HL-60 (cell line): ENCODE measurements around the gene JMJD7.

Experiments used
- DNase-seq, 2 experiments: peaks; one replicate each; pipeline ENCODE4 v3.0.0-alpha.2; 2010 to 2020; ENCODE audit warnings: low read depth in 1 of 2, low spot score in 1 of 2
- H3K27ac ChIP-seq: fragments of 250-450 bp; sonication (Bioruptor Pico); replicated peaks from 2 replicates; pipeline ENCODE4 v1.5.1; 2020; ENCODE audit warnings: mild to moderate bottlenecking, moderate library complexity
- H3K27me3 ChIP-seq: fragments of 250-450 bp; sonication (Bioruptor Pico); 2 replicates; pipeline ENCODE4 v1.5.1; 2021; ENCODE audit warnings: mild to moderate bottlenecking, moderate library complexity; ENCODE audit not compliant: insufficient read depth, poor library complexity, severe bottlenecking
- H3K4me3 ChIP-seq: replicated peaks from 2 replicates; pipeline ENCODE4 v1.5.1; 2011; ENCODE audit warnings: mild to moderate bottlenecking, control low read depth, low read length; ENCODE audit not compliant: insufficient read depth
- GABPA ChIP-seq: IDR thresholded peaks from 2 replicates; pipeline ENCODE4 v1.6.1; 2012; ENCODE audit warnings: low read depth
- POLR2AphosphoS5 ChIP-seq: IDR thresholded peaks from 2 replicates; pipeline ENCODE4 v1.6.1; 2012; ENCODE audit warnings: low read depth
- SPI1 ChIP-seq: IDR thresholded peaks from 2 replicates; pipeline ENCODE4 v1.6.1; 2012; ENCODE audit warnings: low read depth, mild to moderate bottlenecking, borderline replicate concordance
- TF ChIP-seq, protein P1 (sequence below): IDR thresholded peaks from 2 replicates; pipeline ENCODE4 v1.6.1; 2012; ENCODE audit warnings: low read depth; ENCODE audit not compliant: insufficient replicate concordance
- TF ChIP-seq, protein P2 (sequence below): IDR thresholded peaks from one replicate; pipeline ENCODE4 v1.5.1; 2011; ENCODE audit warnings: low read length, control low read depth, inconsistent platforms; ENCODE audit not compliant: insufficient read depth

Gene JMJD7

DNA sequence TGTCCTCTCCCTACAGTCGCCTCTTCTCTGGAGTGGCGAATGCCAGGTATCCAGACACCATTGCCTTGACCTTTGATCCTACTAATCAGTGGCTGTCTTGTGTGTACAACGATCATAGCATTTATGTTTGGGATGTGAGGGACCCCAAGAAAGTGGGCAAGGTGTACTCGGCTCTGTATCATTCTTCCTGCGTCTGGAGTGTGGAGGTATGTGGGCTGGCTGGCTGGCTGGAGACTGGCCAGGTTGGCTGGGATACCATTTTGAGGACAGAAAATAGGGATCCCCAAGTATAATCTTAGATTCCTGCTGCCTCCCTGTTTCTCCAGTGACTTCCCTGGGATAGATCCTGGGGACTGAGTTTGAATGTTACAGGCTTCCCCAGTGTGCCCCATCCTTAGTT is 13.4 kb upstream of the JMJD7 start:
- DNase-seq: no peak
- TF ChIP-seq, protein P1, sequence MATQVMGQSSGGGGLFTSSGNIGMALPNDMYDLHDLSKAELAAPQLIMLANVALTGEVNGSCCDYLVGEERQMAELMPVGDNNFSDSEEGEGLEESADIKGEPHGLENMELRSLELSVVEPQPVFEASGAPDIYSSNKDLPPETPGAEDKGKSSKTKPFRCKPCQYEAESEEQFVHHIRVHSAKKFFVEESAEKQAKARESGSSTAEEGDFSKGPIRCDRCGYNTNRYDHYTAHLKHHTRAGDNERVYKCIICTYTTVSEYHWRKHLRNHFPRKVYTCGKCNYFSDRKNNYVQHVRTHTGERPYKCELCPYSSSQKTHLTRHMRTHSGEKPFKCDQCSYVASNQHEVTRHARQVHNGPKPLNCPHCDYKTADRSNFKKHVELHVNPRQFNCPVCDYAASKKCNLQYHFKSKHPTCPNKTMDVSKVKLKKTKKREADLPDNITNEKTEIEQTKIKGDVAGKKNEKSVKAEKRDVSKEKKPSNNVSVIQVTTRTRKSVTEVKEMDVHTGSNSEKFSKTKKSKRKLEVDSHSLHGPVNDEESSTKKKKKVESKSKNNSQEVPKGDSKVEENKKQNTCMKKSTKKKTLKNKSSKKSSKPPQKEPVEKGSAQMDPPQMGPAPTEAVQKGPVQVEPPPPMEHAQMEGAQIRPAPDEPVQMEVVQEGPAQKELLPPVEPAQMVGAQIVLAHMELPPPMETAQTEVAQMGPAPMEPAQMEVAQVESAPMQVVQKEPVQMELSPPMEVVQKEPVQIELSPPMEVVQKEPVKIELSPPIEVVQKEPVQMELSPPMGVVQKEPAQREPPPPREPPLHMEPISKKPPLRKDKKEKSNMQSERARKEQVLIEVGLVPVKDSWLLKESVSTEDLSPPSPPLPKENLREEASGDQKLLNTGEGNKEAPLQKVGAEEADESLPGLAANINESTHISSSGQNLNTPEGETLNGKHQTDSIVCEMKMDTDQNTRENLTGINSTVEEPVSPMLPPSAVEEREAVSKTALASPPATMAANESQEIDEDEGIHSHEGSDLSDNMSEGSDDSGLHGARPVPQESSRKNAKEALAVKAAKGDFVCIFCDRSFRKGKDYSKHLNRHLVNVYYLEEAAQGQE: no peak
- TF ChIP-seq SPI1: no peak
- no peak for TF ChIP-seq POLR2AphosphoS5
- TF ChIP-seq, protein P2, sequence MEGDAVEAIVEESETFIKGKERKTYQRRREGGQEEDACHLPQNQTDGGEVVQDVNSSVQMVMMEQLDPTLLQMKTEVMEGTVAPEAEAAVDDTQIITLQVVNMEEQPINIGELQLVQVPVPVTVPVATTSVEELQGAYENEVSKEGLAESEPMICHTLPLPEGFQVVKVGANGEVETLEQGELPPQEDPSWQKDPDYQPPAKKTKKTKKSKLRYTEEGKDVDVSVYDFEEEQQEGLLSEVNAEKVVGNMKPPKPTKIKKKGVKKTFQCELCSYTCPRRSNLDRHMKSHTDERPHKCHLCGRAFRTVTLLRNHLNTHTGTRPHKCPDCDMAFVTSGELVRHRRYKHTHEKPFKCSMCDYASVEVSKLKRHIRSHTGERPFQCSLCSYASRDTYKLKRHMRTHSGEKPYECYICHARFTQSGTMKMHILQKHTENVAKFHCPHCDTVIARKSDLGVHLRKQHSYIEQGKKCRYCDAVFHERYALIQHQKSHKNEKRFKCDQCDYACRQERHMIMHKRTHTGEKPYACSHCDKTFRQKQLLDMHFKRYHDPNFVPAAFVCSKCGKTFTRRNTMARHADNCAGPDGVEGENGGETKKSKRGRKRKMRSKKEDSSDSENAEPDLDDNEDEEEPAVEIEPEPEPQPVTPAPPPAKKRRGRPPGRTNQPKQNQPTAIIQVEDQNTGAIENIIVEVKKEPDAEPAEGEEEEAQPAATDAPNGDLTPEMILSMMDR: no peak
- TF ChIP-seq GABPA: no peak

DNA sequence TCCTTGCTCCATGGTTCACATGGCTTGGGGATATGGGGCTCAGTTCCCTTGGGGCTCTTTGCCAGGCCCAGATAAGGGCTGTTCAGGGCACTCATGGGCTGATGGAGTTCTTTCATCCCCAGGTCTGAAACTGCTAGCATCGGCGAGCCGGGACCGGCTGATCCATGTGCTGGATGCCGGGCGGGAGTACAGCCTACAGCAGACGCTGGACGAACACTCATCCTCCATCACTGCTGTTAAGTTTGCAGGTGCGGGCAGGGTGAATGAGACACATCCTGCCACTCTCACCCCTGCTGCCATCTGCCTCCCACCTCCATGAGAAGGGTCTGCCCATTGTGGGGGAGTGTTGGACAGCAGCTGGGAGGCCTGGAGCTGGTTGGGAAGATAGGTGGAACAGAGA is 11.1 kb upstream of the JMJD7 start:
- Histone ChIP-seq H3K4me3 (no peak overlapping the region), H3K27ac (no peak overlapping the region), H3K27me3 (no peaks in the 10 kb centered on the region)
- TF ChIP-seq, protein P1: no peak
- TF ChIP-seq POLR2AphosphoS5 (no peak), GABPA (no peak), SPI1 (no peak)
- DNase-seq: no peak

More for the DNA sequence above, 13.4 kb upstream of the JMJD7 start:
- Histone ChIP-seq H3K27me3 (no peaks in the 10 kb centered on the region), H3K27ac (no peak overlapping the region), H3K4me3 (no peak overlapping the region)

DNA sequence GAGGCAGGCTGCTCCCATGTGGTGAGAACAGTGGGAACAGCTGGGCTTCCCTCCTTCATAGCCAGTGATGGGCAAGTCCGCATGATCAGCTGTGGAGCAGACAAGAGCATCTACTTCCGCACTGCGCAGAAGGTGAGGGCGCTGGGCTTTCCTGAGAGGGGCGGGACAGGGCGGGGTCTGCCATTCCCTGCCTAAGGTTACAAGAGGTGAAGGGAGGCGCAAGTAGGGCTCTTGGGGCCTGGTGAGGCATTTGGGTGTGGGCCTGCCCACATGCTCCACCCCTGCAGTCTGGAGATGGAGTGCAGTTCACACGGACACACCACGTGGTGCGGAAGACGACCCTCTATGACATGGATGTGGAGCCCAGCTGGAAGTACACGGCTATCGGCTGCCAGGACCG is 10.6 kb upstream of the JMJD7 start:
- DNase-seq: no peak
- no peak for TF ChIP-seq GABPA
- no peak for TF ChIP-seq SPI1
- TF ChIP-seq, protein P2: no peak
- no peak for TF ChIP-seq POLR2AphosphoS5
- Histone ChIP-seq H3K27me3 (no peaks in the 10 kb centered on the region), H3K27ac (no peak overlapping the region), H3K4me3 (no peak overlapping the region)

DNA sequence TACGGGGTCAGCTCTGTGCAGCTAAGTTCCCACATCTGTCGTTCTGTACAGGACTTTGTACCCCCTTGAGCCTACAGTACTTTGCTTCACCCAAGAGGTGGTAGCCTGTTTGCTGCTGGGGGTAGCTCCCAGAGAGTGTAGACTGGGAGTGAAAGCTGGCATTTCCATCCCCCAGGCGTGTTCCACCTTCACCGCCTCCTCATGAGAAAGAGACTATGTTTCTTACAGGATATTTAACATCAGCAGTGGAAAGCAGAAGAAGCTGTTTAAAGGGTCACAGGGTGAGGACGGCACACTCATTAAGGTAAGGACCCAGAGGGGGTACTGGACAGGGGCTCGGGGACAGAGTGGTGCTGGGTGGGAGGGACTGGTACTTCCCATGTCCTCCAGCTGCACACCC is 10.1 kb upstream of the JMJD7 start:
- Histone ChIP-seq H3K27ac (no peak overlapping the region), H3K4me3 (no peak overlapping the region), H3K27me3 (no peaks in the 10 kb centered on the region)
- no peak for DNase-seq
- TF ChIP-seq POLR2AphosphoS5 (no peak), GABPA (no peak), SPI1 (no peak)
- TF ChIP-seq, protein P1: no peak
- TF ChIP-seq, protein P2: no peak
